Endothelial cell (in vitro differentiated cells): ENCODE measurements around the gene URB1. TPM values are rescaled to one million over a fixed set of nuclear protein-coding genes. Genes with fewer than 3 reads are reported as not detected.

ENCODE experiments used
- DNase-seq: peaks from one replicate; pipeline ENCODE4 v3.0.0; 2021; ENCODE audit warnings: low spot score
- H3K27ac Mint-ChIP-seq: one replicate; pipeline ENCODE4 v1.8.0; 2021; ENCODE audit warnings: mixed read lengths, inconsistent platforms; ENCODE audit not compliant: unreplicated experiment
- H3K27me3 Mint-ChIP-seq: one replicate; pipeline ENCODE4 v1.8.0; 2021; ENCODE audit warnings: mild to moderate bottlenecking, moderate library complexity, mixed read lengths, inconsistent platforms; ENCODE audit not compliant: unreplicated experiment
- H3K36me3 Mint-ChIP-seq: one replicate; pipeline ENCODE4 v1.8.0; 2021; ENCODE audit warnings: mild to moderate bottlenecking, low read depth, mixed read lengths, inconsistent platforms; ENCODE audit not compliant: unreplicated experiment
- H3K4me1 Mint-ChIP-seq: one replicate; pipeline ENCODE4 v1.8.0; 2021; ENCODE audit warnings: mild to moderate bottlenecking, mixed read lengths, inconsistent platforms; ENCODE audit not compliant: unreplicated experiment
- H3K4me3 Mint-ChIP-seq: one replicate; pipeline ENCODE4 v1.8.0; 2021; ENCODE audit warnings: mild to moderate bottlenecking, mixed read lengths, inconsistent platforms; ENCODE audit not compliant: unreplicated experiment
- H3K9me3 Mint-ChIP-seq: one replicate; pipeline ENCODE4 v1.8.0; 2021; ENCODE audit warnings: mixed read lengths, inconsistent platforms; ENCODE audit not compliant: unreplicated experiment
- total RNA-seq: library from RNA; stranded (reverse); fragmentation: NEBNext Ultra II Directional; extraction: Animal tissue kit (Norgen Biotek cat#: 25700); gene quantifications from one replicate; pipeline ENCODE4 v1.2.1, GENCODE V29; 2021; ENCODE audit not compliant: unreplicated experiment
- TF ChIP-seq, protein P1 (sequence below): fragments of 200-600 bp; sonication (generic); IDR thresholded peaks from one replicate; pipeline ENCODE4 v1.5.0; 2021; ENCODE audit warnings: antibody characterized with exemption; ENCODE audit not compliant: unreplicated experiment

URB1 gene
- total RNA-seq, 1 donor from 2014 or later, result 10.6 TPM

DNA sequence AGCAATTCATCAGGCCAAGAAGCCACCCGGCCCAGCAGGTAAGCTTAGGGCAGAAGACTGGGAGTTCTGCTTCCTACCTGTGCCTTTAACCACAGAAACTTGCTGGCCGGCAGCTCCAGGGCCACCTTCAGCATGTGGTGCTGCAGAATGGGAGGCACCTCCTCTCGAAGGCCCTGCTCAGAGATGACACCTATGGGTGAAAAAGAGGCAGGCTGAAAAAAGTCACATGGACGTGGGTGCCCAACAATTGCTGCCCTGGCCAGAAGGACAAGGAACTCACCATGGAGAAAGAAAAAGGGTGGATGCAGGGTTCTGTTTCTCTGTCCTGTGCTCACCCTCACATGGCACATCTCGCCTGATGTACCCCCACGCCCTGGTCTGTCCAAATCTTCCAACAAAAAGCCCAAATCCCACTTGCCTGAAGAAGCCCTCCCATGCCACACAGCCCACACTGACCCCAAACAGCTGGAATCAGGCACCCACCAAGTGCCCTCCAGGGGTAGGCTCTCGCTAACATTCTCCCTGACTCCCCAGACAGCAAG is 33.0 kb downstream of the URB1 start:
- Mint-ChIP-seq H3K27ac (no peak overlapping the region), H3K4me3 (no peak overlapping the region), H3K36me3 (peaks cover 44% of the 10 kb centered on the region), H3K4me1 (no peaks in the 10 kb centered on the region), H3K27me3 (peaks cover 1% of the 10 kb centered on the region), H3K9me3 (no peaks in the 10 kb centered on the region)
- TF ChIP-seq, protein P1, sequence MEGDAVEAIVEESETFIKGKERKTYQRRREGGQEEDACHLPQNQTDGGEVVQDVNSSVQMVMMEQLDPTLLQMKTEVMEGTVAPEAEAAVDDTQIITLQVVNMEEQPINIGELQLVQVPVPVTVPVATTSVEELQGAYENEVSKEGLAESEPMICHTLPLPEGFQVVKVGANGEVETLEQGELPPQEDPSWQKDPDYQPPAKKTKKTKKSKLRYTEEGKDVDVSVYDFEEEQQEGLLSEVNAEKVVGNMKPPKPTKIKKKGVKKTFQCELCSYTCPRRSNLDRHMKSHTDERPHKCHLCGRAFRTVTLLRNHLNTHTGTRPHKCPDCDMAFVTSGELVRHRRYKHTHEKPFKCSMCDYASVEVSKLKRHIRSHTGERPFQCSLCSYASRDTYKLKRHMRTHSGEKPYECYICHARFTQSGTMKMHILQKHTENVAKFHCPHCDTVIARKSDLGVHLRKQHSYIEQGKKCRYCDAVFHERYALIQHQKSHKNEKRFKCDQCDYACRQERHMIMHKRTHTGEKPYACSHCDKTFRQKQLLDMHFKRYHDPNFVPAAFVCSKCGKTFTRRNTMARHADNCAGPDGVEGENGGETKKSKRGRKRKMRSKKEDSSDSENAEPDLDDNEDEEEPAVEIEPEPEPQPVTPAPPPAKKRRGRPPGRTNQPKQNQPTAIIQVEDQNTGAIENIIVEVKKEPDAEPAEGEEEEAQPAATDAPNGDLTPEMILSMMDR, result no peak
- no peak for DNase-seq

DNA sequence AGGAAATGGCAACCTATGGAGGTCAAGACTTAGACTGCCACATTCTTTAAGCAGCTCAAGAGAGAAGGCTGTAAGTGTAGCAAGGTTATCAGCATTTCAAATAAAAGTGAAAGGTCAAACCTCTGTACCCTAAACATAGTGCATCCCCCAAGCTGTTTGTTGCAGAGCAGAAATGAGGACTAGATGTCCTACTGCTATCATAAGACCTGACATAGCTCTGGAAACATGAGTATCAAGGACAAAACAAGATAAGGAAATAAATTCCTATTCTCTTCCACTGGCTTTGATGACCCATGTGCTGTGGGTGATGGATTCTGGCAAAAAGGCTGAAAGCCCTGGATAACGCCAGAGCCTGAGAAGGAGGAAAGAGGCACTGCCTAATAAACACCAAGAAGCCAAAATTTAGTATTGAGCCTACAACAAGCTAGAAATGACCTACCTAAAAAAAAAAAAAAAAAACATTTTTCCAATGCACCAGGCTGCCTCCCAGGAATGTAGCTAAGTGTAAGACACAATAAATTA is 35.9 kb downstream of the URB1 start:
- Mint-ChIP-seq H3K27me3 (no peaks in the 10 kb centered on the region), H3K9me3 (no peaks in the 10 kb centered on the region), H3K4me3 (no peak overlapping the region), H3K4me1 (no peaks in the 10 kb centered on the region), H3K27ac (no peak overlapping the region), H3K36me3 (peaks cover 47% of the 10 kb centered on the region)
- no peak for DNase-seq
- TF ChIP-seq, protein P1, result no peak

DNA sequence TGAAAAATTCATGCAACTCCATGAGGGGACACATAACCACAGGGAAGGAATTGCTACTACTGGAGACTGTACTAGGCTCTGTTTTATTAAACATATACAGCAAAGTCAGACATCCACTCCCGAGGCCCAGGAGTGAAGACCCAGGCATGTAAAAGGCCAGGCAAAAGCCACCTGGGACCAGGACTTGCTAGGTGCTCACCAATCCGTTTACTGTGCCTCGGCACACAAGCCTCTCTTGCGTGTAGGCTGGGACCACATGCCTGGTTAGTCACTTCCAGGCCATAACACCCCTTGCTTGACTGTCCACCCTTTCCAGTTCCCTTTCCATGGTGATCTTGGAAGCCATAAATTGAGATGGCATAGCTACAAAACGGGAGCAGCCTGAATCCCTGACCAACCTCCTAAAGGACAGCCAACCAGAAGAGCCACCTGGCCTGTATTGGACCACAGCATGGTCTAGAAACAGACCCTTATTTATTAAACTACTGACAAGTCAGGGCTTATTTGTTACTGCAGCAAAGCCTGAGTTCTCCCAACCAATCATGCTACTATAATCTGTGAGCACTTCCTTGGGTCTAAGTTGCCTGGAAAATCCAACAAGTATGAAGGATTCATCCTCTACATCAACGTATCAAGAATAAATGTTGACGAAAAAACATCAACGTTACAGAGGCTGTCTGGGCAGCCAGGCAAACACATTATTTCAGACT is 39.7 kb downstream of the URB1 start:
- TF ChIP-seq, protein P1, result no peak
- no peak for DNase-seq
- Mint-ChIP-seq H3K27me3 (no peaks in the 10 kb centered on the region), H3K36me3 (peaks cover 44% of the 10 kb centered on the region), H3K4me1 (peaks cover 12% of the 10 kb centered on the region), H3K4me3 (no peak overlapping the region), H3K9me3 (no peaks in the 10 kb centered on the region), H3K27ac (no peak overlapping the region)

DNA sequence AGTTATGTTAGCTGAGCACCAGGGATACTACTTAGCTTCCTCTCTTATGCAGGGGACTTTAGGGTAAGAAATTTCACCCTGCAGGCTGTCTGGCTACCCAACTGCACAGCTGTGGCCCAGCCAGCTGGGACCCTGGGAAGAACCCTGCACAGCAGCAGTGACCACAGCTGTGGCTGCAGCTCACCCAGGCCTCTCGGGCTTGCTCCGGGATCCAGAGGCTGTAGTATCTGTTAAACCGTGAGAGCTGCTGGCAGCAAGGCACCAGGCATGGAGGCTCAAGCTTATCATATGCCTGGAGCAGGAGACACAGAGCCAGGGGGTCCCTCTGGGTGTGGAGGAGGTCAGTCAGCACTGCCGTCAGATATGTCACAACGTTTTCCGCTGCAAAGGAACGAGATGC is 40.3 kb downstream of the URB1 start:
- Mint-ChIP-seq H3K4me3 (no peak overlapping the region), H3K4me1 (peaks cover 13% of the 10 kb centered on the region), H3K36me3 (peaks cover 50% of the 10 kb centered on the region), H3K9me3 (no peaks in the 10 kb centered on the region), H3K27ac (no peak overlapping the region), H3K27me3 (no peaks in the 10 kb centered on the region)
- no peak for DNase-seq
- TF ChIP-seq, protein P1, result no peak

DNA sequence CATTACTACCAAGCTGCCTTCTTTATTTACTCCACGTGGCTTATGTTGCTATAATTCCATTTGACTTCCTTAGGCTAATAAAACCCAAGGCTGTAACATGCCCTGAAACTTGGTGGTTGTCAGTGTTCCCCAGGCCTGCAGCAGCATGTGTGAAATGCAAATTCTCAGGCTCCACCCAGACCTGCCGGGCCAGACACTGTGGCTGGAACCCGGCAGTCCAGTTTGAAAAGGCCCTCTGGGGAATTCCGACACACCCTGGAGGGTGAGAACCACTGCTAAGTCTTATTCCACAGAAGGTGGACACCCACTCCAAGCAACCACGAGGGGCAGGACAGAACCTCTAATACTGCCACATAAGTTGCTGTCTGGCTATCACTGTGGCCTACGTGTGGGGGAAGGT is 41.4 kb downstream of the URB1 start:
- peaks cover 13% of the 10 kb centered on the region for H3K4me1 Mint-ChIP-seq
- no peaks in the 10 kb centered on the region for H3K27me3 Mint-ChIP-seq
- no peak overlapping the region for H3K27ac Mint-ChIP-seq
- DNase-seq, result no peak
- H3K4me3 Mint-ChIP-seq, result no peak overlapping the region
- H3K9me3 Mint-ChIP-seq, result no peaks in the 10 kb centered on the region
- TF ChIP-seq, protein P1, result no peak
- peaks cover 50% of the 10 kb centered on the region for H3K36me3 Mint-ChIP-seq
